A549 (cell line): ENCODE results near the gene ZNF385B. TPM values are rescaled to one million over a fixed set of nuclear protein-coding genes. Genes with fewer than 3 reads are reported as not detected.

Experiments used
- ATAC-seq, 2 experiments: fragments of 200-7000 bp in 1 of 2; fragments of >200 bp in 1 of 2; cut with Nextera tagmentation in 1 of 2; cut with Tn5 transposase in 1 of 2; 3 replicates each; pipeline versions ENCODE4 v1.8.0 to v1.9.1; 2018 to 2020; ENCODE audit warnings: mild to moderate bottlenecking in 1 of 2, moderate library complexity in 1 of 2
- CTCF ChIA-PET: fragments of 300-600 bp; sonication (Branson Sonifier 250); formaldehyde crosslinking; extraction: SDS; loops from one replicate; lab custom pipeline; 2021; ENCODE audit warnings: antibody characterized with exemption, inconsistent platforms; lab: Yijun Ruan, JAX
- POLR2A ChIA-PET: fragments of 350-600 bp; formaldehyde crosslinking; extraction: SDS; loops from one replicate; lab custom pipeline; 2021; ENCODE audit warnings: antibody characterized with exemption, inconsistent platforms; lab: Yijun Ruan, JAX
- DNase-seq, 2 experiments: peaks; one replicate each; pipeline versions ENCODE4 v3.0.0 to v3.0.0-alpha.2; 2011 to 2016; ENCODE audit warnings: low read depth in 1 of 2, low spot score in 1 of 2
- FAIRE-seq: peaks from 2 replicates; lab custom pipeline; 2011; peaks lifted over from hg19 to GRCh38; lab: Jason Lieb, UNC
- H3K27ac ChIP-seq, 2 experiments: fragments of >200 bp; sonication (Bioruptor Twin); formaldehyde crosslinking; 3 replicates each; pipeline ENCODE4 v1.5.1; 2016 to 2017
- H3K4me1 ChIP-seq: fragments of >200 bp; sonication (Bioruptor Twin); formaldehyde crosslinking; 3 replicates; pipeline ENCODE4 v1.6.1; 2016
- H3K4me2 ChIP-seq: fragments of >200 bp; sonication (Bioruptor Twin); formaldehyde crosslinking; 3 replicates; pipeline ENCODE4 v1.6.1; 2016
- H3K4me3 ChIP-seq: fragments of >200 bp; sonication (Bioruptor Twin); formaldehyde crosslinking; 3 replicates; pipeline ENCODE4 v1.5.1; 2016
- H3K9me3 ChIP-seq: fragments of >200 bp; sonication (Bioruptor Twin); formaldehyde crosslinking; 3 replicates; pipeline ENCODE4 v1.6.1; 2016
- BHLHE40 ChIP-seq: IDR thresholded peaks from 2 replicates; pipeline ENCODE4 v1.6.1; 2012; ENCODE audit warnings: low read depth, low read length, inconsistent platforms
- CEBPB ChIP-seq, 2 experiments: fragments of >200 bp in 1 of 2; sonication (Bioruptor Twin) in 1 of 2; formaldehyde crosslinking in 1 of 2; IDR thresholded peaks; 2 replicates each; pipeline ENCODE4 v1.6.1; 2012 to 2016
- EHF ChIP-seq: fragments of 250-450 bp; sonication (Bioruptor Pico); IDR thresholded peaks from 2 replicates; pipeline ENCODE4 v1.5.0; 2020; ENCODE audit warnings: mild to moderate bottlenecking
- EHMT2 ChIP-seq: fragments of 200-600 bp; sonication (generic); IDR thresholded peaks from 2 replicates; pipeline ENCODE4 v1.6.1; 2016; ENCODE audit warnings: antibody characterized with exemption, low read depth, mild to moderate bottlenecking, moderate library complexity
- EP300 ChIP-seq, 2 experiments: fragments of >200 bp; sonication (Bioruptor Twin); formaldehyde crosslinking; IDR thresholded peaks; 2 replicates in 1 of 2; 3 replicates in 1 of 2; pipeline ENCODE4 v1.6.1; 2016 to 2017
- ESRRA ChIP-seq: fragments of 150-350 bp; IDR thresholded peaks from 2 replicates; pipeline ENCODE4 v1.6.1; 2014; ENCODE audit warnings: mild to moderate bottlenecking, low read length, borderline replicate concordance
- FOSB ChIP-seq: fragments of 250-450 bp; sonication (Bioruptor Pico); IDR thresholded peaks from 2 replicates; pipeline ENCODE4 v1.5.0; 2020; ENCODE audit warnings: mild to moderate bottlenecking, moderate library complexity
- GATA3 ChIP-seq: IDR thresholded peaks from 2 replicates; pipeline ENCODE4 v1.6.1; 2012; ENCODE audit warnings: borderline replicate concordance
- HDAC2 ChIP-seq: fragments of 200-600 bp; sonication (generic); IDR thresholded peaks from 2 replicates; pipeline ENCODE4 v1.6.1; 2016
- HOXB5 ChIP-seq: fragments of 250-450 bp; sonication (Bioruptor Pico); IDR thresholded peaks from 2 replicates; pipeline ENCODE4 v1.5.0; 2020; ENCODE audit warnings: mild to moderate bottlenecking, moderate library complexity
- JUNB ChIP-seq: fragments of >200 bp; sonication (Bioruptor Twin); formaldehyde crosslinking; IDR thresholded peaks from 2 replicates; pipeline ENCODE4 v1.6.1; 2016
- MAFK ChIP-seq: fragments of 450-650 bp; IDR thresholded peaks from 2 replicates; pipeline ENCODE4 v1.6.1; 2014; ENCODE audit not compliant: partially characterized antibody
- MAZ ChIP-seq: fragments of 150-350 bp; IDR thresholded peaks from 2 replicates; pipeline ENCODE4 v1.6.1; 2014; ENCODE audit warnings: antibody characterized with exemption, low read depth, low read length, borderline replicate concordance
- NR3C1 ChIP-seq: fragments of >200 bp; sonication (Bioruptor Twin); formaldehyde crosslinking; IDR thresholded peaks from 3 replicates; pipeline ENCODE4 v1.6.1; 2017
- POLR2A ChIP-seq: IDR thresholded peaks from 2 replicates; pipeline ENCODE4 v1.6.1; 2012; ENCODE audit warnings: mild to moderate bottlenecking, low read length
- POLR2AphosphoS2 ChIP-seq: conservative IDR thresholded peaks from 2 replicates; pipeline ENCODE4 v1.6.1; 2012; ENCODE audit warnings: low read length, improper control_type of control experiment, inconsistent platforms
- RARB ChIP-seq: fragments of 250-450 bp; sonication (Bioruptor Pico); IDR thresholded peaks from 2 replicates; pipeline ENCODE4 v1.8.0; 2021; ENCODE audit warnings: mild to moderate bottlenecking, moderate library complexity
- SREBF2 ChIP-seq: fragments of 450-650 bp; IDR thresholded peaks from 2 replicates; pipeline ENCODE4 v1.6.1; 2014; ENCODE audit warnings: mild to moderate bottlenecking, moderate library complexity
- ZC3H11A ChIP-seq: fragments of 450-650 bp; IDR thresholded peaks from 2 replicates; pipeline ENCODE4 v1.6.1; 2014; ENCODE audit warnings: antibody characterized with exemption, mild to moderate bottlenecking
- ZNF302 ChIP-seq: fragments of 250-450 bp; sonication (Bioruptor Pico); IDR thresholded peaks from 2 replicates; pipeline ENCODE4 v1.9.0; 2021; ENCODE audit warnings: inconsistent platforms, mild to moderate bottlenecking, moderate library complexity
- WGBS: methylation state at CpG from one replicate; pipeline ENCODE4 v1.1.6; 2017; ENCODE audit errors: missing lambda C conversion rate; 5-methylcytosine and 5-hydroxymethylcytosine counted together
- polyA plus RNA-seq, 4 experiments: library from polyadenylated mRNA; depleted of rRNA in 3 of 4; stranded (reverse); fragments of >200 nt; fragmentation: RNase III in 1 of 4; extraction: RNeasy Plus Mini Kit Qiagen cat#74134 plus additional on column Dnase treatment in 1 of 4; gene quantifications; 2 replicates in 3 of 4; 3 replicates in 1 of 4; pipeline ENCODE4 v1.2.3, GENCODE V29; 2011 to 2017
- TF ChIP-seq, protein P1 (sequence below): fragments of >200 bp; sonication (Bioruptor Twin); formaldehyde crosslinking; IDR thresholded peaks from 2 replicates; pipeline ENCODE4 v1.6.1; 2016
- TF ChIP-seq, protein P2 (sequence below): fragments of 250-450 bp; sonication (Bioruptor Pico); IDR thresholded peaks from 2 replicates; pipeline ENCODE4 v1.5.0; 2020; ENCODE audit warnings: low read depth, mild to moderate bottlenecking, moderate library complexity
- TF ChIP-seq, protein P3 (sequence below): IDR thresholded peaks from 2 replicates; pipeline ENCODE4 v1.6.1; 2012
- TF ChIP-seq, protein P4 (sequence below): fragments of >200 bp; sonication (Bioruptor Twin); formaldehyde crosslinking; IDR thresholded peaks from 3 replicates; pipeline ENCODE4 v1.5.1; 2016
- TF ChIP-seq, protein P5 (sequence below): fragments of 450-650 bp; IDR thresholded peaks from 2 replicates; pipeline ENCODE4 v1.6.1; 2014; ENCODE audit warnings: antibody characterized with exemption
- TF ChIP-seq, protein P6 (sequence below): fragments of 150-350 bp; IDR thresholded peaks from 2 replicates; pipeline ENCODE4 v1.6.1; 2014; ENCODE audit warnings: low read depth, mild to moderate bottlenecking, low read length
- TF ChIP-seq, protein P7 (sequence below): fragments of >200 bp; sonication (Bioruptor Twin); formaldehyde crosslinking; IDR thresholded peaks from 3 replicates; pipeline ENCODE4 v1.6.1; 2016
- TF ChIP-seq, protein P8 (sequence below): IDR thresholded peaks from 2 replicates; pipeline ENCODE4 v1.6.1; 2012; ENCODE audit warnings: low read depth, borderline replicate concordance

The ZNF385B gene
- polyA plus RNA-seq, 2 of the 4 experiments (the other 2 are of a cell fraction): not detected

DNA sequence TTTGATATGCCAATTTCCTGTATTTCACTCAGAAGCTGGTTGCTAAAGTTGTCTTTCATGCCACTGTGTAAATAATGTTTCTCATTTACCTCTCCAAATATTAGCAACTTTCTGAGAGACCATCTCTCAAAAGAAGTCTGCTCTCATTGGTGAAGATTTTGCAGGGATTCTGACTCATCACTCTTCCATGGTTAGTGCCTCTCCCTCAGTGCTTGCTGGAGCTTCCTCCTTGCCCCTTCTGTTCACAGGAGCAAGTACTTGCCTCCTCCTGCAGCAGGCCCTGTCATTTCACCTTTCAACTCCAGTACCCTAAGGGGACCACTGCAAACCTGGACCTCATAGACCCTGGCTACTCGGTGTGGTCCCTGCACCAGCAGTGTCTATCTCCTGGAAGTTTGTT is 168.8 kb downstream of the ZNF385B start:
- Histone ChIP-seq H3K4me3 (no peak overlapping the region), H3K9me3 (no peaks in the 10 kb centered on the region), H3K4me1 (no peaks in the 10 kb centered on the region), H3K27ac (no peak overlapping the region), H3K4me2 (no peak overlapping the region)
- TF ChIP-seq NR3C1: no peak
- no peak for TF ChIP-seq EP300 (IDR thresholded peaks at IDR 0.05)
- TF ChIP-seq CEBPB (IDR thresholded peaks at IDR 0.05): no peak
- TF ChIP-seq HOXB5: no peak
- TF ChIP-seq, protein P1, sequence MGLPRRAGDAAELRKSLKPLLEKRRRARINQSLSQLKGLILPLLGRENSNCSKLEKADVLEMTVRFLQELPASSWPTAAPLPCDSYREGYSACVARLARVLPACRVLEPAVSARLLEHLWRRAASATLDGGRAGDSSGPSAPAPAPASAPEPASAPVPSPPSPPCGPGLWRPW: no peak
- TF ChIP-seq, protein P2, sequence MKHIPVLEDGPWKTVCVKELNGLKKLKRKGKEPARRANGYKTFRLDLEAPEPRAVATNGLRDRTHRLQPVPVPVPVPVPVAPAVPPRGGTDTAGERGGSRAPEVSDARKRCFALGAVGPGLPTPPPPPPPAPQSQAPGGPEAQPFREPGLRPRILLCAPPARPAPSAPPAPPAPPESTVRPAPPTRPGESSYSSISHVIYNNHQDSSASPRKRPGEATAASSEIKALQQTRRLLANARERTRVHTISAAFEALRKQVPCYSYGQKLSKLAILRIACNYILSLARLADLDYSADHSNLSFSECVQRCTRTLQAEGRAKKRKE (CRISPR knock-in tag): no peak
- TF ChIP-seq JUNB: no peak
- TF ChIP-seq FOSB (CRISPR knock-in tag): no peak
- TF ChIP-seq ZC3H11A: no peak
- TF ChIP-seq, protein P3, sequence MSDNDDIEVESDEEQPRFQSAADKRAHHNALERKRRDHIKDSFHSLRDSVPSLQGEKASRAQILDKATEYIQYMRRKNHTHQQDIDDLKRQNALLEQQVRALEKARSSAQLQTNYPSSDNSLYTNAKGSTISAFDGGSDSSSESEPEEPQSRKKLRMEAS: no peak
- TF ChIP-seq, protein P4, sequence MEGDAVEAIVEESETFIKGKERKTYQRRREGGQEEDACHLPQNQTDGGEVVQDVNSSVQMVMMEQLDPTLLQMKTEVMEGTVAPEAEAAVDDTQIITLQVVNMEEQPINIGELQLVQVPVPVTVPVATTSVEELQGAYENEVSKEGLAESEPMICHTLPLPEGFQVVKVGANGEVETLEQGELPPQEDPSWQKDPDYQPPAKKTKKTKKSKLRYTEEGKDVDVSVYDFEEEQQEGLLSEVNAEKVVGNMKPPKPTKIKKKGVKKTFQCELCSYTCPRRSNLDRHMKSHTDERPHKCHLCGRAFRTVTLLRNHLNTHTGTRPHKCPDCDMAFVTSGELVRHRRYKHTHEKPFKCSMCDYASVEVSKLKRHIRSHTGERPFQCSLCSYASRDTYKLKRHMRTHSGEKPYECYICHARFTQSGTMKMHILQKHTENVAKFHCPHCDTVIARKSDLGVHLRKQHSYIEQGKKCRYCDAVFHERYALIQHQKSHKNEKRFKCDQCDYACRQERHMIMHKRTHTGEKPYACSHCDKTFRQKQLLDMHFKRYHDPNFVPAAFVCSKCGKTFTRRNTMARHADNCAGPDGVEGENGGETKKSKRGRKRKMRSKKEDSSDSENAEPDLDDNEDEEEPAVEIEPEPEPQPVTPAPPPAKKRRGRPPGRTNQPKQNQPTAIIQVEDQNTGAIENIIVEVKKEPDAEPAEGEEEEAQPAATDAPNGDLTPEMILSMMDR: no peak
- DNase-seq: no peak
- 12% methylated on average over 1 of the region's 1 CpG for WGBS
- no peak for FAIRE-seq
- ATAC-seq: no peak
- POLR2A ChIA-PET: no interaction called here
- CTCF ChIA-PET: no interaction called here

DNA sequence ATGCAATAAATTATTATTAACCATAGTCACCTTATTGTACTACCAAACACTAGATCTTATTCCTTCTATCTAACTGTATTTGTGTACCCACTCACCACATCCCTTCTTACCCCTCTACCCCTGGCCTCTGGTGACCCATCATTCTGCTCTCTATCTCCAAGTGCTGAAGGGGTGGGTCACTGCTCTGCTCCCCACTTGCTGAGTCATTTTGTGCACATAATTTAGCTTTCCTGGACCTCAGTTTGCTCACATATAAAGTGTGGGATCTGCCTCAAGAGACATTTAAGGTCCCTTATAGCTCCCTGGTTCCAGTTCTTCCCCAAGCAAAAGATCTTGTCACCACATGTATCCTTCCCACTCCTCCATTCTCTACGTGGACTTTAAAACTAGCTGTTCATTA is 169.4 kb downstream of the ZNF385B start:
- ChIA-PET CTCF (no interaction called here), POLR2A (no interaction called here)
- no peak overlapping the region for H3K4me3 ChIP-seq
- no peaks in the 10 kb centered on the region for H3K4me1 ChIP-seq
- WGBS: 42% methylated on average over 1 of the region's 1 CpG
- FAIRE-seq: no peak
- DNase-seq: no peak
- no peak overlapping the region for H3K4me2 ChIP-seq
- ATAC-seq: no peak
- no peak for TF ChIP-seq EHMT2
- no peak for TF ChIP-seq HOXB5
- no peak for TF ChIP-seq EHF
- TF ChIP-seq, protein P5, sequence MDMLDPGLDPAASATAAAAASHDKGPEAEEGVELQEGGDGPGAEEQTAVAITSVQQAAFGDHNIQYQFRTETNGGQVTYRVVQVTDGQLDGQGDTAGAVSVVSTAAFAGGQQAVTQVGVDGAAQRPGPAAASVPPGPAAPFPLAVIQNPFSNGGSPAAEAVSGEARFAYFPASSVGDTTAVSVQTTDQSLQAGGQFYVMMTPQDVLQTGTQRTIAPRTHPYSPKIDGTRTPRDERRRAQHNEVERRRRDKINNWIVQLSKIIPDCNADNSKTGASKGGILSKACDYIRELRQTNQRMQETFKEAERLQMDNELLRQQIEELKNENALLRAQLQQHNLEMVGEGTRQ: no peak
- no peak for TF ChIP-seq SREBF2
- no peak for TF ChIP-seq ESRRA
- no peak for TF ChIP-seq ZNF302
- TF ChIP-seq MAZ: no peak
- TF ChIP-seq RARB: no peak
- TF ChIP-seq POLR2AphosphoS2: no peak
- TF ChIP-seq, protein P6, sequence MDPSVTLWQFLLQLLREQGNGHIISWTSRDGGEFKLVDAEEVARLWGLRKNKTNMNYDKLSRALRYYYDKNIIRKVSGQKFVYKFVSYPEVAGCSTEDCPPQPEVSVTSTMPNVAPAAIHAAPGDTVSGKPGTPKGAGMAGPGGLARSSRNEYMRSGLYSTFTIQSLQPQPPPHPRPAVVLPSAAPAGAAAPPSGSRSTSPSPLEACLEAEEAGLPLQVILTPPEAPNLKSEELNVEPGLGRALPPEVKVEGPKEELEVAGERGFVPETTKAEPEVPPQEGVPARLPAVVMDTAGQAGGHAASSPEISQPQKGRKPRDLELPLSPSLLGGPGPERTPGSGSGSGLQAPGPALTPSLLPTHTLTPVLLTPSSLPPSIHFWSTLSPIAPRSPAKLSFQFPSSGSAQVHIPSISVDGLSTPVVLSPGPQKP: no peak
- TF ChIP-seq BHLHE40: no peak
- no peak for TF ChIP-seq GATA3
- TF ChIP-seq, protein P7, sequence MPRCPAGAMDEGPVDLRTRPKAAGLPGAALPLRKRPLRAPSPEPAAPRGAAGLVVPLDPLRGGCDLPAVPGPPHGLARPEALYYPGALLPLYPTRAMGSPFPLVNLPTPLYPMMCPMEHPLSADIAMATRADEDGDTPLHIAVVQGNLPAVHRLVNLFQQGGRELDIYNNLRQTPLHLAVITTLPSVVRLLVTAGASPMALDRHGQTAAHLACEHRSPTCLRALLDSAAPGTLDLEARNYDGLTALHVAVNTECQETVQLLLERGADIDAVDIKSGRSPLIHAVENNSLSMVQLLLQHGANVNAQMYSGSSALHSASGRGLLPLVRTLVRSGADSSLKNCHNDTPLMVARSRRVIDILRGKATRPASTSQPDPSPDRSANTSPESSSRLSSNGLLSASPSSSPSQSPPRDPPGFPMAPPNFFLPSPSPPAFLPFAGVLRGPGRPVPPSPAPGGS: no peak
- TF ChIP-seq POLR2A: no peak
- no peak for TF ChIP-seq MAFK
- TF ChIP-seq, protein P8, sequence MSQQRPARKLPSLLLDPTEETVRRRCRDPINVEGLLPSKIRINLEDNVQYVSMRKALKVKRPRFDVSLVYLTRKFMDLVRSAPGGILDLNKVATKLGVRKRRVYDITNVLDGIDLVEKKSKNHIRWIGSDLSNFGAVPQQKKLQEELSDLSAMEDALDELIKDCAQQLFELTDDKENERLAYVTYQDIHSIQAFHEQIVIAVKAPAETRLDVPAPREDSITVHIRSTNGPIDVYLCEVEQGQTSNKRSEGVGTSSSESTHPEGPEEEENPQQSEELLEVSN: no peak
- TF ChIP-seq HDAC2: no peak
- TF ChIP-seq CEBPB (IDR thresholded peaks at IDR 0.05): no peak
- TF ChIP-seq JUNB: no peak
- no peak overlapping the region for H3K27ac ChIP-seq
- no peaks in the 10 kb centered on the region for H3K9me3 ChIP-seq
